ENCODE measurements around the gene SIX1.

Gene SIX1

GRCh38 chr14:60647081-60647836, 2.0 kb downstream of the SIX1 start:
- Histone ChIP-seq H3K4me3 (ENCODE audit: low read depth, low read length) (peak overlapping the region; percentile 72), H3K9me3 (ENCODE audit: control insufficient read depth, insufficient read depth, low read depth, low read length) (no peaks in the 10 kb centered on the region), H3K27ac (ENCODE audit: extremely low read depth, low read depth, low read length) (peak overlapping the region; percentile 97), H3K36me3 (ENCODE audit: control insufficient read depth in 2 of 2, insufficient read depth in 1 of 2, low read length in 2 of 2) (peaks cover 13 to 37% of the 10 kb centered on the region in 2 experiments), H3K4me1 (ENCODE audit: control insufficient read depth, insufficient read depth, low read length) (peaks cover 32% of the 10 kb centered on the region)
- CTCF ChIA-PET, result interaction anchor here (0.6 to 1.0 kb wide), 3 partner anchors 74 to 933 kb away, joined by 3 read pairs; no protein-coding TSS in a partner anchor
- POLR2A ChIA-PET, result interaction anchor here (0.6 to 3.8 kb wide), 5 partner anchors 12 to 334 kb away, joined by 3 to 62 read pairs (median 5); partner anchors contain the start of genes SIX4, SLC38A6 and TRMT5
- TF ChIP-seq REPIN1 (tag by site-specific recombination; IDR thresholded peaks at IDR 0.05; ENCODE audit: low read depth) (no peak), ZXDB (tag by site-specific recombination; IDR thresholded peaks at IDR 0.05) (no peak; the same call in none of the 2 replicates), ZBTB8A (tag by site-specific recombination; IDR thresholded peaks at IDR 0.05) (peak; percentile 95), ZBTB17 (tag by site-specific recombination; IDR thresholded peaks at IDR 0.05) (peak; percentile 78), ZNF280C (tag by site-specific recombination; IDR thresholded peaks at IDR 0.05) (no peak), ZNF580 (tag by site-specific recombination; IDR thresholded peaks at IDR 0.05) (no peak), ZBTB21 (tag by site-specific recombination; IDR thresholded peaks at IDR 0.05) (no peak), KLF10 (tag by site-specific recombination; IDR thresholded peaks at IDR 0.05) (no peak), ZNF366 (tag by site-specific recombination; conservative IDR thresholded peaks at IDR 0.05) (0 out of 2 replicates have a peak, but pooled peaks have one; percentile 24), ZNF549 (tag by site-specific recombination; IDR thresholded peaks at IDR 0.05) (no peak), ZNF76 (tag by site-specific recombination; IDR thresholded peaks at IDR 0.05; ENCODE audit: borderline replicate concordance, low read depth) (0 out of 2 replicates have a peak, but pooled peaks have one; percentile 27), YY1 (tag by site-specific recombination; IDR thresholded peaks at IDR 0.05) (no peak), TRIM28 (IDR thresholded peaks at IDR 0.05; ENCODE audit: borderline replicate concordance, low read length) (no peak), KLF8 (tag by site-specific recombination; IDR thresholded peaks at IDR 0.05) (0 out of 2 replicates have a peak, but pooled peaks have one; percentile 23), ZNF140 (tag by site-specific recombination; IDR thresholded peaks at IDR 0.05) (no peak), ZNF324 (tag by site-specific recombination; IDR thresholded peaks at IDR 0.05) (no peak), SCRT1 (tag by site-specific recombination; IDR thresholded peaks at IDR 0.05; ENCODE audit: borderline replicate concordance) (no peak), ZNF416 (tag by site-specific recombination; IDR thresholded peaks at IDR 0.05) (no peak), ZBTB48 (tag by site-specific recombination; IDR thresholded peaks at IDR 0.05) (no peak), SP2 (tag by site-specific recombination; IDR thresholded peaks at IDR 0.05) (peak; percentile 25; the same call in 1 of the 2 replicates), WT1 (tag by site-specific recombination; IDR thresholded peaks at IDR 0.05) (no peak), ZNF362 (tag by site-specific recombination; IDR thresholded peaks at IDR 0.05) (no peak), ZSCAN30 (tag by site-specific recombination; IDR thresholded peaks at IDR 0.05) (0 out of 2 replicates have a peak, but pooled peaks have one; percentile 12), ZNF529 (tag by site-specific recombination; IDR thresholded peaks at IDR 0.05; ENCODE audit: insufficient replicate concordance) (no peak)
- TF ChIP-seq, protein P1, sequence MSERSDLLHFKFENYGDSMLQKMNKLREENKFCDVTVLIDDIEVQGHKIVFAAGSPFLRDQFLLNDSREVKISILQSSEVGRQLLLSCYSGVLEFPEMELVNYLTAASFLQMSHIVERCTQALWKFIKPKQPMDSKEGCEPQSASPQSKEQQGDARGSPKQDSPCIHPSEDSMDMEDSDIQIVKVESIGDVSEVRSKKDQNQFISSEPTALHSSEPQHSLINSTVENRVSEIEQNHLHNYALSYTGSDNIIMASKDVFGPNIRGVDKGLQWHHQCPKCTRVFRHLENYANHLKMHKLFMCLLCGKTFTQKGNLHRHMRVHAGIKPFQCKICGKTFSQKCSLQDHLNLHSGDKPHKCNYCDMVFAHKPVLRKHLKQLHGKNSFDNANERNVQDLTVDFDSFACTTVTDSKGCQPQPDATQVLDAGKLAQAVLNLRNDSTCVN (tag by site-specific recombination; optimal IDR thresholded peaks at IDR 0.05), result peak; percentile 59
- TF ChIP-seq, protein P2, sequence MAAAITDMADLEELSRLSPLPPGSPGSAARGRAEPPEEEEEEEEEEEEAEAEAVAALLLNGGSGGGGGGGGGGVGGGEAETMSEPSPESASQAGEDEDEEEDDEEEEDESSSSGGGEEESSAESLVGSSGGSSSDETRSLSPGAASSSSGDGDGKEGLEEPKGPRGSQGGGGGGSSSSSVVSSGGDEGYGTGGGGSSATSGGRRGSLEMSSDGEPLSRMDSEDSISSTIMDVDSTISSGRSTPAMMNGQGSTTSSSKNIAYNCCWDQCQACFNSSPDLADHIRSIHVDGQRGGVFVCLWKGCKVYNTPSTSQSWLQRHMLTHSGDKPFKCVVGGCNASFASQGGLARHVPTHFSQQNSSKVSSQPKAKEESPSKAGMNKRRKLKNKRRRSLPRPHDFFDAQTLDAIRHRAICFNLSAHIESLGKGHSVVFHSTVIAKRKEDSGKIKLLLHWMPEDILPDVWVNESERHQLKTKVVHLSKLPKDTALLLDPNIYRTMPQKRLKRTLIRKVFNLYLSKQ (tag by site-specific recombination; IDR thresholded peaks at IDR 0.05; ENCODE audit: borderline replicate concordance), result no peak
- TF ChIP-seq, protein P3, sequence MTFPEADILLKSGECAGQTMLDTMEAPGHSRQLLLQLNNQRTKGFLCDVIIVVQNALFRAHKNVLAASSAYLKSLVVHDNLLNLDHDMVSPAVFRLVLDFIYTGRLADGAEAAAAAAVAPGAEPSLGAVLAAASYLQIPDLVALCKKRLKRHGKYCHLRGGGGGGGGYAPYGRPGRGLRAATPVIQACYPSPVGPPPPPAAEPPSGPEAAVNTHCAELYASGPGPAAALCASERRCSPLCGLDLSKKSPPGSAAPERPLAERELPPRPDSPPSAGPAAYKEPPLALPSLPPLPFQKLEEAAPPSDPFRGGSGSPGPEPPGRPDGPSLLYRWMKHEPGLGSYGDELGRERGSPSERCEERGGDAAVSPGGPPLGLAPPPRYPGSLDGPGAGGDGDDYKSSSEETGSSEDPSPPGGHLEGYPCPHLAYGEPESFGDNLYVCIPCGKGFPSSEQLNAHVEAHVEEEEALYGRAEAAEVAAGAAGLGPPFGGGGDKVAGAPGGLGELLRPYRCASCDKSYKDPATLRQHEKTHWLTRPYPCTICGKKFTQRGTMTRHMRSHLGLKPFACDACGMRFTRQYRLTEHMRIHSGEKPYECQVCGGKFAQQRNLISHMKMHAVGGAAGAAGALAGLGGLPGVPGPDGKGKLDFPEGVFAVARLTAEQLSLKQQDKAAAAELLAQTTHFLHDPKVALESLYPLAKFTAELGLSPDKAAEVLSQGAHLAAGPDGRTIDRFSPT (tag by site-specific recombination; IDR thresholded peaks at IDR 0.05), result peak; percentile 55
- TF ChIP-seq, protein P4, sequence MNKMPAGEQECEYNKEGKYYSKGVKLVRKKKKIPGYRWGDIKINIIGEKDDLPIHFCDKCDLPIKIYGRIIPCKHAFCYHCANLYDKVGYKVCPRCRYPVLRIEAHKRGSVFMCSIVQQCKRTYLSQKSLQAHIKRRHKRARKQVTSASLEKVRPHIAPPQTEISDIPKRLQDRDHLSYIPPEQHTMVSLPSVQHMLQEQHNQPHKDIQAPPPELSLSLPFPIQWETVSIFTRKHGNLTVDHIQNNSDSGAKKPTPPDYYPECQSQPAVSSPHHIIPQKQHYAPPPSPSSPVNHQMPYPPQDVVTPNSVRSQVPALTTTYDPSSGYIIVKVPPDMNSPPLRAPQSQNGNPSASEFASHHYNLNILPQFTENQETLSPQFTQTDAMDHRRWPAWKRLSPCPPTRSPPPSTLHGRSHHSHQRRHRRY (tag by site-specific recombination; IDR thresholded peaks at IDR 0.05), result no peak
